ENCODE measurements around the gene GTPBP10. TPM values are rescaled to one million over a fixed set of nuclear protein-coding genes. Genes with fewer than 3 reads are reported as not detected.

The GTPBP10 gene
- total RNA-seq, 1 donor from 2014 or later, result 24.1 TPM

- DNase-seq (ENCODE audit: low spot score in 2 of 2), result no peak
- no peak for FAIRE-seq
These were observed 78.9 kb downstream of the GTPBP10 start for GRCh38 chr7:90425376-90425775.

DNA sequence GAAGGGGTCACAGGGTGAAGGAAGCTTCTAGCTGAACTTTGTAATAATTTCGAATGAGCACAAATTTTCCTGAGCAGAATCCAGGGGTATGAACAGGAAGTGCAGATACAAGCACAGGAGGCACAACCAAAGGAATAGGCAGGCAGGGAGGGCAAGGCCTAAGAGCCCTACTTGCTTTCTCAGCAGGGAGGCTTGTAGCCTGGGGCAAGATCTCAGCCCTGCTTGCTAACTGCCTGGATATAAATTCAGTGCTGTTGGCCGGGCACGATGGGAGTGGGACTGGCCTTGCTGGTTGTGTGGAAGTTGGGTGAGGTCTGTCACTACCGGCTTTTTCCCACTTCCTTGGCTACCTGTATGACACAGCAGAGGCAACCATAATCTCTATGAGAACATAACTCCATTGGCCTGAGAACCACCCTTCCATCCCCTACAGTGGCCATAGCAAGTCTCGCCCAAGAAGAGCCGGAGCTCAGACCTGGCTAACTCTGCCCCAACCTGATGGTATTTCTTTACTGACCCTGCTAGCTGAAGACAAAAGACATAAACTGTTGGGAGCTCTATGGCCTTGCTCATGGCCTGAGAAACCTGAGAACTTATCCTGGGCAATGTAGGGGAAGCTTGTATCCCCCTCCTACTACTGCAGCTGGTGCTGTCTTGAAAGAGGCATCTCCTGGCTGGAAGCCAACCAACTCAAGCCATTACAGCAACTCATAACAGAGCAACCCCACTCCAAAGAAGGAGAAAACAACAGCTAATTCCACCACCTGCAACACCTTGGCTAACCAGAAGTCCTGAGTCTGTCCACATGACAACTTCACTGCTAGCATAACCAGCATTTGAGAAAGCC lies 84.3 kb downstream of the GTPBP10 start:
- no peak for FAIRE-seq

GRCh38 chr7:90432752-90433151 lies 86.2 kb downstream of the GTPBP10 start:
- FAIRE-seq, result no peak
- no peak for DNase-seq (ENCODE audit: low spot score in 2 of 2)

More for the DNA sequence above, 84.3 kb downstream of the GTPBP10 start:
- DNase-seq (ENCODE audit: low spot score in 2 of 2), result no peak

GRCh38 chr7:90433221-90433620 lies 86.7 kb downstream of the GTPBP10 start:
- DNase-seq (ENCODE audit: low spot score in 2 of 2), result no peak
- no peak for FAIRE-seq

Other genes with a start within 250 kb of the GTPBP10 start
- 0.82 TPM for gene STEAP1, start 192.2 kb upstream of the GTPBP10 start, total RNA-seq
- 2.4 TPM for gene STEAP2, start 135.0 kb upstream of the GTPBP10 start, total RNA-seq
- gene CFAP69, start 101.5 kb upstream of the GTPBP10 start, total RNA-seq, result 3.3 TPM
- gene FAM237B, start 25.4 kb upstream of the GTPBP10 start, total RNA-seq, result under 0.01 TPM
- gene CLDN12, start 56.7 kb downstream of the GTPBP10 start, total RNA-seq, result 45.2 TPM
- not detected for gene PTTG1IP2, start 122.9 kb downstream of the GTPBP10 start, total RNA-seq
- gene CDK14, start 249.6 kb downstream of the GTPBP10 start, total RNA-seq, result 77.9 TPM

Data from frontal cortex (tissue), 4 donors.